SK-N-SH (cell line): ENCODE measurements around the gene SLC24A4. TPM values are rescaled to one million over a fixed set of nuclear protein-coding genes. Genes with fewer than 3 reads are reported as not detected.

Source experiments
- CTCF ChIA-PET: fragments of 300-600, 350-600 bp; formaldehyde crosslinking; extraction: SDS; loops from one replicate; lab custom pipeline; 2021; lab: Yijun Ruan, JAX
- POLR2A ChIA-PET: fragments of 350-600 bp; sonication (Branson Sonifier 250); formaldehyde crosslinking; extraction: SDS; loops from one replicate; lab custom pipeline; 2020; ENCODE audit warnings: antibody characterized with exemption, inconsistent platforms; lab: Yijun Ruan, JAX
- DNase-seq: peaks from one replicate; pipeline ENCODE4 v3.0.0; 2012
- H2AFZ ChIP-seq: fragments of 200-600 bp; sonication (generic); 2 replicates; pipeline ENCODE4 v1.8.1; 2016; ENCODE audit warnings: antibody characterized with exemption, mild to moderate bottlenecking, low read depth
- H3F3A ChIP-seq: fragments of 200-600 bp; sonication (generic); replicated peaks from 2 replicates; pipeline ENCODE3; 2016; ENCODE audit warnings: antibody characterized with exemption, mild to moderate bottlenecking; ENCODE audit not compliant: insufficient read depth
- H3K27ac ChIP-seq, 2 experiments: fragments of 200-500 bp in 1 of 2; fragments of 200-600 bp in 1 of 2; sonication (Bioruptor generic) in 1 of 2; sonication (generic), shearing (Covaris generic) in 1 of 2; 2 replicates each; pipeline versions ENCODE4 v1.5.1 to v1.6.1; 2014 to 2016; ENCODE audit warnings: low read depth in 2 of 2, inconsistent platforms in 1 of 2, low read length in 1 of 2, mild to moderate bottlenecking in 1 of 2, mixed read lengths in 1 of 2
- H3K27me3 ChIP-seq: fragments of 200-600 bp; sonication (generic), shearing (Covaris generic); 2 replicates; pipeline ENCODE4 v1.6.1; 2016; ENCODE audit warnings: mixed run types; ENCODE audit not compliant: insufficient read depth
- H3K36me3 ChIP-seq, 2 experiments: fragments of 200-500 bp in 1 of 2; fragments of 200-600 bp in 1 of 2; sonication (Bioruptor generic) in 1 of 2; sonication (generic) in 1 of 2; replicated peaks in 1 of 2; 2 replicates each; pipeline versions ENCODE3 to v1.5.1; 2014 to 2016; ENCODE audit warnings: low read length in 1 of 2, mild to moderate bottlenecking in 1 of 2; ENCODE audit not compliant: insufficient read depth in 2 of 2, control insufficient read depth in 1 of 2
- H3K4me1 ChIP-seq, 2 experiments: fragments of 200-500 bp in 1 of 2; fragments of 200-600 bp in 1 of 2; sonication (Bioruptor generic) in 1 of 2; sonication (generic), shearing (Covaris generic) in 1 of 2; 2 replicates each; pipeline versions ENCODE4 v1.5.1 to v1.6.1; 2014 to 2016; ENCODE audit warnings: low read depth in 1 of 2, low read length in 1 of 2, mixed run types in 1 of 2; ENCODE audit not compliant: insufficient read depth in 2 of 2, control insufficient read depth in 1 of 2
- H3K4me2 ChIP-seq: fragments of 200-600 bp; sonication (generic), shearing (Covaris generic); 2 replicates; pipeline ENCODE4 v1.6.1; 2017; ENCODE audit warnings: mixed run types
- H3K4me3 ChIP-seq, 2 experiments: fragments of 200-500 bp in 1 of 2; fragments of 200-600 bp in 1 of 2; sonication (Bioruptor generic) in 1 of 2; sonication (generic), shearing (Covaris generic) in 1 of 2; 2 replicates each; pipeline versions ENCODE4 v1.5.1 to v1.8.1; 2014 to 2016; ENCODE audit warnings: low read depth in 2 of 2, inconsistent platforms in 1 of 2, low read length in 1 of 2, mild to moderate bottlenecking in 1 of 2, mixed read lengths in 1 of 2, moderate library complexity in 1 of 2
- H3K79me2 ChIP-seq: fragments of 200-600 bp; sonication (generic); 2 replicates; pipeline ENCODE4 v1.8.1; 2017; ENCODE audit warnings: mild to moderate bottlenecking; ENCODE audit not compliant: insufficient read depth
- H3K9ac ChIP-seq: fragments of 200-600 bp; sonication (generic); 2 replicates; pipeline ENCODE4 v1.6.1; 2017; ENCODE audit warnings: mixed run types
- H3K9me2 ChIP-seq: fragments of 200-600 bp; sonication (generic); 2 replicates; pipeline ENCODE4 v1.6.1; 2017; ENCODE audit warnings: mixed run types
- H3K9me3 ChIP-seq: fragments of 200-600 bp; sonication (generic); 2 replicates; pipeline ENCODE4 v1.6.1; 2017; ENCODE audit warnings: mixed run types, mild to moderate bottlenecking, moderate library complexity
- H4K20me1 ChIP-seq: fragments of 200-600 bp; sonication (generic); 2 replicates; pipeline ENCODE4 v1.6.1; 2017; ENCODE audit warnings: mild to moderate bottlenecking, mixed run types; ENCODE audit not compliant: insufficient read depth
- CHD2 ChIP-seq: fragments of 150-350 bp; IDR thresholded peaks from 2 replicates; pipeline ENCODE4 v1.6.1; 2018; ENCODE audit warnings: low read length; ENCODE audit not compliant: partially characterized antibody
- FOSL2 ChIP-seq: IDR thresholded peaks from 2 replicates; pipeline ENCODE4 v1.4.0; 2012; ENCODE audit warnings: low read depth, mild to moderate bottlenecking, moderate library complexity, borderline replicate concordance
- GATA2 ChIP-seq: sonication (generic); formaldehyde crosslinking; IDR thresholded peaks from 2 replicates; pipeline ENCODE4 v1.5.0; 2020; ENCODE audit warnings: mild to moderate bottlenecking, missing genetic modification reagents
- MEF2A ChIP-seq: IDR thresholded peaks from 2 replicates; pipeline ENCODE4 v1.4.0; 2012; ENCODE audit warnings: low read depth, borderline replicate concordance
- NFIC ChIP-seq: IDR thresholded peaks from 2 replicates; pipeline ENCODE4 v1.4.0; 2012; ENCODE audit warnings: borderline replicate concordance
- NRF1 ChIP-seq: IDR thresholded peaks from 2 replicates; pipeline ENCODE4 v1.6.1; 2012; ENCODE audit warnings: low read depth, mild to moderate bottlenecking, low read length
- RXRA ChIP-seq: IDR thresholded peaks from 2 replicates; pipeline ENCODE4 v1.4.0; 2012; ENCODE audit warnings: low read depth, mild to moderate bottlenecking, borderline replicate concordance
- SIN3A ChIP-seq: IDR thresholded peaks from 2 replicates; pipeline ENCODE4 v1.6.1; 2012; ENCODE audit warnings: low read depth, mild to moderate bottlenecking, low read length, moderate library complexity, borderline replicate concordance
- SMC3 ChIP-seq: IDR thresholded peaks from 2 replicates; pipeline ENCODE4 v1.6.1; 2012; ENCODE audit warnings: low read depth, low read length, improper control_type of control experiment
- TCF12 ChIP-seq: IDR thresholded peaks from 2 replicates; pipeline ENCODE4 v1.4.0; 2012
- WGBS: methylation state at CpG from one replicate; pipeline ENCODE4 v1.1.6; 2017; ENCODE audit warnings: low lambda C conversion rate; 5-methylcytosine and 5-hydroxymethylcytosine counted together
- polyA plus RNA-seq, 3 experiments: library from polyadenylated mRNA; depleted of rRNA; stranded (reverse); fragments of >200 nt; gene quantifications; 2 replicates each; pipeline ENCODE4 v1.2.3, GENCODE V29; 2012
- TF ChIP-seq, protein P1 (sequence below): IDR thresholded peaks from 2 replicates; pipeline ENCODE4 v1.4.0; 2012; ENCODE audit warnings: low read depth, borderline replicate concordance
- TF ChIP-seq, protein P2 (sequence below): IDR thresholded peaks from 2 replicates; pipeline ENCODE4; 2012
- TF ChIP-seq, protein P3 (sequence below): IDR thresholded peaks from 2 replicates; pipeline ENCODE4 v1.4.0; 2012; ENCODE audit warnings: low read depth, borderline replicate concordance

SLC24A4 gene
- polyA plus RNA-seq, 1 of the 3 experiments (the other 2 are of a cell fraction): 0.07 TPM

DNA sequence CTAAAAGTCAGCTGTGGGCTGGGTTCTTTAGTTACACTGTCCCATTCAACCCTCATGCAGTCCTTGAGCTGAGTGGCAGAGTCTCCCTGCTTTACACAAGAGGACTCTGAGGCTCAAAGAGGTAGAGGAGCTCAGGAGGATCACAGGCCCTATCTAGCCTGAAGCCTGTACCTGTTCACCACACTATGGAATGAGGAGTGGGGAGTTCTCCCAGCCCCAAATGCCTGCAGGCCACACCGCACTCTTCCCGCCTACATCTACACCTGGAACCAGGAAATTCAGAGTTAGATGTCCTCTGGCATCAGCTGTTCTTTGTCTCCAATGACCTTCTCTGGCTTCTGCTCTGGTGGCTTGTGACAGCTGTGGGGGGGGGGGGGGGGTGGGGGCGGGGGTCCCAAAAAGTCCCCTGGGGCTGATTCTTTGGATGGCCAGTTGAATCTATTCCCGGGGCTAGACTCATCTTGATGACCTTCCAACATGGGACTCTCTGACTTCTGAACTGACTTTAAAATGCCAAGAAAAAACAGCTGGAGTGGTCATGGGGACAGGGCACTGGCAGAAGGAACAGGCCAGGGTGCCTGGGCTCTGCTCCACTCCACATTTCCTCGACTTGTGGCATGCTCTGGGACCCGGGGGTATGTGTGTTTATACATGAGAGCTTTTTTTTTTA lies 221.2 kb downstream of the SLC24A4 start (continued):
- TF ChIP-seq, protein P1, sequence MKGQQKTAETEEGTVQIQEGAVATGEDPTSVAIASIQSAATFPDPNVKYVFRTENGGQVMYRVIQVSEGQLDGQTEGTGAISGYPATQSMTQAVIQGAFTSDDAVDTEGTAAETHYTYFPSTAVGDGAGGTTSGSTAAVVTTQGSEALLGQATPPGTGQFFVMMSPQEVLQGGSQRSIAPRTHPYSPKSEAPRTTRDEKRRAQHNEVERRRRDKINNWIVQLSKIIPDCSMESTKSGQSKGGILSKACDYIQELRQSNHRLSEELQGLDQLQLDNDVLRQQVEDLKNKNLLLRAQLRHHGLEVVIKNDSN: no peak
- TF ChIP-seq SIN3A (no peak), SMC3 (no peak), GATA2 (CRISPR knock-in tag) (no peak), RXRA (no peak)
- TF ChIP-seq, protein P2, sequence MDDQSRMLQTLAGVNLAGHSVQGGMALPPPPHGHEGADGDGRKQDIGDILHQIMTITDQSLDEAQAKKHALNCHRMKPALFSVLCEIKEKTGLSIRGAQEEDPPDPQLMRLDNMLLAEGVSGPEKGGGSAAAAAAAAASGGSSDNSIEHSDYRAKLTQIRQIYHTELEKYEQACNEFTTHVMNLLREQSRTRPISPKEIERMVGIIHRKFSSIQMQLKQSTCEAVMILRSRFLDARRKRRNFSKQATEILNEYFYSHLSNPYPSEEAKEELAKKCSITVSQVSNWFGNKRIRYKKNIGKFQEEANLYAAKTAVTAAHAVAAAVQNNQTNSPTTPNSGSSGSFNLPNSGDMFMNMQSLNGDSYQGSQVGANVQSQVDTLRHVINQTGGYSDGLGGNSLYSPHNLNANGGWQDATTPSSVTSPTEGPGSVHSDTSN: no peak

DNA sequence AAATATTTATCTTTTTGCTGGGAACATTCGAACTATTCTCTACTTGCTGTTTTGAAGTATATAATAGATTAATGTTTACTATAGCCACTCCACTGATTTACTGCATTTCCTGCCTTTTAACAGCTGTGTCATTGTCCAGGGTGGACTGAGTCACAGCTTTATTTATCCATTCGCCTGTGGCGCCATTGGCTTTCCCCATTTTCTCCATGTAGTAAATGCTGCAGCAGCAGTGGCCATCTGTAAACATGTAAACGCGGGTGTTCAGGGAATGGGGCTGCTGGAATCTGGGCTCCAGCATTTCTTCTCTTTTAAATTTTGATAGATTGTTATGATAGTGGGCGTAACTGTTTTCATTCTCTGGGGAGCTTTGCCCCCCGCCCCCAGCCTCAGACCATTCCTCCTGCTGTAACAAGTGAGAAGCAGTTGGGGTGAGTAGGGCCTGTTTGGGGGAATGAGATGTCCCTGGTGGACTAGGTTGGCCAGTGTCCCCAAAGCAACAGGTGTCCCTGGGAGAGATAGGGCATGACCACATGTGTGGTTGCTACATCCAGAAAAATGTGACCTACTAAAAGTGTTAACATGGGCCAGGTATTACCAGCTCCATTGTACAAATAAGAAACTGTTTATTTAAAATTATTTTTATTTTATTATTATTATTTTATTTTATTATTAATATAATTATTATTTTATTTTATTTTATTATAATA lies 223.5 kb downstream of the SLC24A4 start:
- peaks cover 16% of the 10 kb centered on the region for H3F3A ChIP-seq
- peaks cover 0 to 3% of the 10 kb centered on the region in 2 experiments; a peak in 1 of 4 replicates for H3K4me1 ChIP-seq
- no peaks in the 10 kb centered on the region for H4K20me1 ChIP-seq
- no peaks in the 10 kb centered on the region for H3K36me3 ChIP-seq
- peaks cover 38% of the 10 kb centered on the region for H3K79me2 ChIP-seq
- H3K27ac ChIP-seq: no peak overlapping the region; a peak in 1 of 4 replicates
- ChIA-PET CTCF (interaction anchor here (1.0 kb wide), 2 partner anchors 66 to 141 kb away, joined by 3 read pairs; no protein-coding TSS in a partner anchor), POLR2A (no interaction called here)
- H2AFZ ChIP-seq: no peak overlapping the region
- no peak overlapping the region for H3K9ac ChIP-seq
- H3K4me2 ChIP-seq: peak overlapping the region; percentile 53; the same call in 1 of the 2 replicates
- H3K9me2 ChIP-seq: no peaks in the 10 kb centered on the region
- no peaks in the 10 kb centered on the region for H3K9me3 ChIP-seq
- H3K4me3 ChIP-seq: no peak overlapping the region
- 0 out of 2 replicates have a peak, but pooled peaks have one; percentile 13 for TF ChIP-seq FOSL2
- no peak for TF ChIP-seq MEF2A
- no peak for TF ChIP-seq CHD2
- TF ChIP-seq, protein P3, sequence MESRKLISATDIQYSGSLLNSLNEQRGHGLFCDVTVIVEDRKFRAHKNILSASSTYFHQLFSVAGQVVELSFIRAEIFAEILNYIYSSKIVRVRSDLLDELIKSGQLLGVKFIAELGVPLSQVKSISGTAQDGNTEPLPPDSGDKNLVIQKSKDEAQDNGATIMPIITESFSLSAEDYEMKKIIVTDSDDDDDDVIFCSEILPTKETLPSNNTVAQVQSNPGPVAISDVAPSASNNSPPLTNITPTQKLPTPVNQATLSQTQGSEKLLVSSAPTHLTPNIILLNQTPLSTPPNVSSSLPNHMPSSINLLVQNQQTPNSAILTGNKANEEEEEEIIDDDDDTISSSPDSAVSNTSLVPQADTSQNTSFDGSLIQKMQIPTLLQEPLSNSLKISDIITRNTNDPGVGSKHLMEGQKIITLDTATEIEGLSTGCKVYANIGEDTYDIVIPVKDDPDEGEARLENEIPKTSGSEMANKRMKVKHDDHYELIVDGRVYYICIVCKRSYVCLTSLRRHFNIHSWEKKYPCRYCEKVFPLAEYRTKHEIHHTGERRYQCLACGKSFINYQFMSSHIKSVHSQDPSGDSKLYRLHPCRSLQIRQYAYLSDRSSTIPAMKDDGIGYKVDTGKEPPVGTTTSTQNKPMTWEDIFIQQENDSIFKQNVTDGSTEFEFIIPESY: no peak
- 0 out of 2 replicates have a peak, but pooled peaks have one; percentile 12 for TF ChIP-seq TCF12
- no peak for TF ChIP-seq NRF1
- TF ChIP-seq NFIC: no peak
- DNase-seq: peak; percentile 39
- no peaks in the 10 kb centered on the region for H3K27me3 ChIP-seq
- 51% methylated on average over 7 of the region's 7 CpGs for WGBS
